Fibroblast of upper back skin (primary cell): ENCODE data around the gene CFAP161.
"Not testable (repeated sequence)": the region's sequence is repeated elsewhere in the genome, so short reads cannot be mapped to it uniquely, and the experiment has no call there.

ENCODE experiments used
- DNase-seq: peaks from one replicate; pipeline ENCODE4 v3.0.0-alpha.2; 2013

The CFAP161 gene

DNA sequence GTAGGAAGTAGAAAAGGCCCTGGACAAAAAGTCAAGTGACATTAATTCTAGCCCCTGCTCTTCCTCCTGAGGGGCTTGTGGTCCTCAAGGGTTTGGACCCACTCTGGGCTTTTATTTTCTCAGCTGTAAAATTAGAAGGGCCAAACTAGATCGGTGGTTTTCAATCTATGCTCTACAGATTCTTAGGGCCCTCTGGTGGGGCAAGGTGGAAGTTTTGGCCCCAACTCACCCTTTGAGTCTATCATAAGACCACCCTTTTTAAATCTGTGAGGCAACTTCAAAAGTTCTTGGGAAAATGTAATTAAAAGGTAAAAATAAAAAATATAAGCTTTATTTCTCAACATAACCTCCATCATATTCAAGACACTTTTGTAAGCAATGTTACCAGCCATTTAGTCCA, 25.6 kb upstream of the CFAP161 start:
- DNase-seq: no peak

- no peak for DNase-seq
Observed at GRCh38 chr15:81111018-81111417, 23.1 kb upstream of the CFAP161 start.

DNA sequence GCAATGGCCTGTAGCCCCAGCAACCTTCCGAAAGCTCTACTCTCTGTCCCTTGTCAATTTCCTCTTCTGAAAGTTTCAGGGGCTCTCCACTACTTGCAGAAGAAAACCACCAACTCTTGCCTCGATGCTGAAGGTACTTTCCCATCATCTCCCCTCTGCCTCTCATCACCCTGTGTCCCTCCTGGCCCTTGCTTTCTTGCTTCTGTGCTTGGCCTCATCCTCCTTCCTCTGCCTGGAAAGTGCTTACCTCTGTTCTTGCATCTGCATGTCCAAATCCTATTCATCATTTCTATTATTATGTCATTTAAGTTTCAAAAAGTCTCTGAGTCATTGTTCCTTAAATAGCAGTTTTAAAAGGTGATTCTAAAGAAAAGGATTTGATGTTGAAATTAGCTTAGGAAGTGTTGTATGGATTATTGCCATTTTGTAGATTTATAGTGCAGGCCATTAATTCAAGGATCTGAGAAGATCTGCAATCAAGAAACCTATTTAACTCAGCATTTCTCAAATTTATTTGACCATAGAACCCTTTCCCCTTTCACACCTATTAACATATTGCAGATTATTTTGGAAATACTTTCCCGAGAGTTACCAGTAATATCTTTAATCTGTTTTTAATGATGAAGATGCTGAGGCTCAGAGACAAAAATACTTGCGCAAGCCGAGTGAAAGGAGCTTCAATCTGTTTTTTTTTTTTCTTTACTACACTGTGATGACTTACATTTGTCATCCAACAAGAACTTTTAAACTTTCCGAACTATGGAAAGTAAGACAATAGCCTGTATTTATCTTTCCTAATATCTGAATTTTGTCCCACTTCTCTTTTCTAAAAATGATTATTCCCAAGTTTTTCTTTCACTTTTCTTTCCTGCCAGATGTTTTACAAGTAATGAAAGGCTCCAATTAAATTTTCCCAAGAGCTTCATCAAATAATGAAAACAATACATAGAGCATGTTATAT, 22.3 kb upstream of the CFAP161 start:
- DNase-seq: peak; percentile 36

DNA sequence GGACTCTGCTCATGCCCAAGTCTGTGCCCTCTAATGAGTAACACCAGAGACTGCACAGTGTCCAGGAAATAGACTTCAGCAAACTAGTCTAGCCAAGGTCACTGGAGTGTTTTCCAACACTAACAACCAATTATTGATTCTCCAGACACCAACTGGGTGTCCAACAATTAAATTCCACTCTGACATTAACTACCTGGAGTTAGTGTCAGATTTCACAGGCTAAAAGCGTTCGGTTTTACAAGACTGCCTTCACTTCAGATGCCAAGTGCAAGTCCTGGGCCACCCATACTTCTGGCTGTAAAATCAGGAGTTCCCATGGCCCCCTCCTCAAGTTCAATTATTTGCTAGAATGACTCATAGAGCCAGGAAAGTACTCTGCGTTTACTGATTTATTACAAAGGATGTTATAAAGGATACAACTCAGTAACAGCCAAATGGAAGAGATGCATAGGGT, 20.8 kb upstream of the CFAP161 start:
- no peak for DNase-seq

- DNase-seq: peak; percentile 64
Observed at GRCh38 chr15:81113861-81114291, 20.2 kb upstream of the CFAP161 start.

DNA sequence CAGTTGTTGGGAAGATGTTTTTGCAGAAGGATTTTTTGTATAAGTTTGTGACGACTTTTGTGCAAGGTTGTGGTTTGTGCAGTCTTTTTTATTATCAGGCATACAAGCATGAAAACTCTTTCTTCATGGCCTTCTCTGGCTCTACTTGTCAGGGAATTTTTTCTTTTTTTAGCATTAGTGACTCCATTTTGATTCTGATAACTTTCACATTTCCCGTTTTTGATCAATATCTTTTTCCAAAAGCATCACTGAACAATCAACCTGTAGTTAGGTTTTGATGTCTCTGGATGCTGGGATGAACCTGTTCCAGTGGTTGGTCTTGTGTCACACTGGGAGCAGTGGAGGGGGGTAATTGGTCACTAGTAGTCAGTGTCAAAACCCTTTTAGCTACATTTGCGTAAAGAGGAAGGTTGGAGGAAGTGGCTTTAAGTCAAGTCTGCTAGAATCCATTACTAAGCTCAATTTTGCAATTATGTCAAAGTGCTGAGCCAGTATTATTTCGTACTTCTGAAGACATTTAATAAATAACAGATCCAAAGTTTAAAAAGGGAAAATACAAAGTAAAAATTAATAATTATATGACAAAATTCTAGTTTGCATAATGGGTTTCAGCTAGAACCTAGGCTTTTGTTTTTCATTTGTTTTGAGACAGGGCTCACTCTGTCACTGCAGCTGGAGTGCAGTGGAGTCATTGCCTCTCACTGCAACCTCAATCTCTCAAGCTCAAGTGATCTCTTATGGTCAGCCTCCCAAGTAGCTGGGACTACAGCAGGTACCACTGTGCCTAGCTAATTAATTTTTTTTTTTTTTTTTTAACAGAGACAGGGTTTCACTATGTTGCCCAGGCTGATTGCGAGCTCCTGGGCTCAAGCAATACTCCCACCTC, 18.8 kb upstream of the CFAP161 start:
- no peak for DNase-seq

DNA sequence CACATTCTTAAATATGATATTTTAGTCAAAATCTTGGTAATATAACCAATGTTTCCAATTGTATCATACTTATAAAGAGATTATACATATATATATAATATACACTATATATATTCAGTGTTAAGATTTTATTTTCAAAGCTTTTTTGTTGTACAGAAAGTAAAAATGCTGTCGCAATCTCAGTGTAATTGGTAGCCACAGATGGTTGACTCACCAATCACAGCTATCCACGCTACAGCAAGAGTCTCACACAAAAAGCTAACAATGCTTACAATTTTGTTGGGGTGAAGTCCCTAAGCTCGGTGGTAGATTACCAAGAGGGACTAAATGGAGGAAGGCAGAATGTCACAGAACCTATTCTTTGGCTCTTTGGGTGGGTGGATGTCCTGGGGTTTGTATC, 16.9 kb upstream of the CFAP161 start:
- peak; percentile 65 for DNase-seq

GRCh38 chr15:81117581-81117980, 16.5 kb upstream of the CFAP161 start:
- DNase-seq: no peak

DNA sequence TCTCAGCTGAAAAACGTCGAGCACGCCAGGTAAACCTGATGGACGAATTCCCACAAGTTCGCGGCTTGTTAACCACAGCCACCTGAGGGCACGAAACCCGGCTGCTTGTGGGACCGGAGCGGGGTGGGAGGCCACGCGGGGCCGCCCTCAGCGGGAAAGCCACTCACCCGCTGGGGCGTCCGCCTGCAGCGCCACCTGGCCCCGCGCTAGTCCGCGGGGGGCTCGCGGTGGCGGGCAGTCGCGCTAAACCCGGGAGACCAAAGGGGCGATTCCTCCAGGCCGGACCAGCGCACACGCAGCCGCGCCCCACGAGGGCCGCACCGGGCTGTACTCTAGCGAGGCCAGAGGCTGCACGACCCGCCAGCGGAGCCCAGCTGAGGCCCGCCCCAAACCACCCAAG, 15.7 kb upstream of the CFAP161 start:
- no peak for DNase-seq

GRCh38 chr15:81120069-81120468, 14.0 kb upstream of the CFAP161 start:
- DNase-seq: no peak

DNA sequence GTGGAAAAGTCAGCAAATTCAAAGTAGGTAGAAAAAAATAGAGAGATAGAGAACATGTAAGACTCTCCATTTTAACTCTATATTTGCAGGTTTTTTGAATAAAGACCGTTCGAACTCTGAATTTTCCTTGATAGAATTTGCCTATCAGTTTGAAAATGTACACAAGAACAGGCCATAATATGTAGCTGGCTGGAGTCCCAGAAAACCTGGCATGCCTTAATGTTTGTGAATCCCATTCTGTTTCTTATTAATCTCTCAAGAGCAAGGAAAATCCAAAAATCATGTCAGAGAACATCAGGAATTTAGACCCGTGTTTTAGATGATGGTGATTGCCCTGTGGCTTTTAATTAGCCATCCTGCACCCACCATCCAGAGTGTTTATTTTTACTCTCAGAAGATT, 7.2 kb upstream of the CFAP161 start:
- peak; percentile 64 for DNase-seq

- DNase-seq: not testable (repeated sequence)
Observed at GRCh38 chr15:81141478-81141877, 7.4 kb downstream of the CFAP161 start.

- peak; percentile 41 for DNase-seq
Observed at GRCh38 chr15:81146006-81146405, 11.9 kb downstream of the CFAP161 start.

- DNase-seq: peak; percentile 22
Observed at GRCh38 chr15:81146466-81146865, 12.4 kb downstream of the CFAP161 start.

DNA sequence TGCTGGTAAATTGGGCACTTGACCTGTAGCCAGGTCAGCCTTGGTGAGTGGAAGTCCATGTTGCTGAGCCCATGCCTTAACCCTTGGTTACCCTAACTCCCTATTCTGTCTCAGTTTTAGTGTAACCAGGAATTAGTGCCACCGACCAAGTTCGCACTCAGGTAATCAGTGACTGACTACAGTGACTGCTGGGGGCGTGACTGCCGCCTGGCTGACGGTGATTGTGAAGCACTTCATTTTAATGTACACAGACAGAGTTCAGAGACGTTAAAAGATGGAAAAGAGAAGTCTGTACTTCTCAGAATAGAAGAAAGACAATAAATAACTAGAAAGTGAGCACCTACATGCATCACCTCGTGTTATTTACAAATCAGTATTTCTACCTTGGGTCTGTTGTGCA, 17.3 kb downstream of the CFAP161 start:
- no peak for DNase-seq

GRCh38 chr15:81152339-81152738, 18.3 kb downstream of the CFAP161 start:
- no peak for DNase-seq

DNA sequence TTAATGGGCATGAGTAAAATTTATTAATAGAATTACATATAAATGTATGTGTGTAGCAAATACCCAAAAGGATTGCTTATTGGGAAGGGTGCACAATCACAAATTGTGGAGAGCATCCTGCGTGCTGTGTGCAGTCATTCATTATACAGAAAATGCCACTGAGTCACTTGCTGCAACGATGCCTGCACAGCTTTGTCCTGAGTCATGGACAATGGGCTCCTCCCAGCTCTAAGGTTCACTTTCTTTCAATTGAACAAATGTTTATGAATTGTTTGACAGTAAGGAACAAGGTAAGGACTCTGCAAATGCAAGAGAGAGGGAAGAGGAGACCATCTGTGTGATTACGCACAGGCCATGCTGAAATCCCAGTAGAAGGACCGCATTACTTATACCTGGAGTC, 18.7 kb downstream of the CFAP161 start:
- DNase-seq: no peak

GRCh38 chr15:81155375-81156218, 21.5 kb downstream of the CFAP161 start:
- peak; percentile 74 for DNase-seq

DNA sequence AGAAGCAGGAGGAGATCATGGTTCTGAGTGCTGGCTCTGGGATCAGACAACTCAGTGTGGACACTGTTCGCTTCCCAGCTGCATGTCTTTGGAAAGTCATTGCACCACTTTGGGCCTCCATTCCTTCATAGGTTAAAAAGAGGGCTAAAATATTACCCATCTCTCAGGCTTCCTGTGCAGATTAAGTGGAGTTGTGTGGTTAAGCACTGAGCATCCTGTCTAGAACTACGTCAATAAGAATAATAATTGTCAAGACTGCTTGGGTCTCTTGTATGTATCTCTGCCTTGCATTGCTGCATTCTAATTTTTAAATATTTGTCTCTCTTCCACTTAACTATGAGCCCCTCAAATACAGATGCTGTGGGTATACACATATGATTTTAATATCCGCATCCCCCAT, 22.3 kb downstream of the CFAP161 start:
- DNase-seq: no peak

DNA sequence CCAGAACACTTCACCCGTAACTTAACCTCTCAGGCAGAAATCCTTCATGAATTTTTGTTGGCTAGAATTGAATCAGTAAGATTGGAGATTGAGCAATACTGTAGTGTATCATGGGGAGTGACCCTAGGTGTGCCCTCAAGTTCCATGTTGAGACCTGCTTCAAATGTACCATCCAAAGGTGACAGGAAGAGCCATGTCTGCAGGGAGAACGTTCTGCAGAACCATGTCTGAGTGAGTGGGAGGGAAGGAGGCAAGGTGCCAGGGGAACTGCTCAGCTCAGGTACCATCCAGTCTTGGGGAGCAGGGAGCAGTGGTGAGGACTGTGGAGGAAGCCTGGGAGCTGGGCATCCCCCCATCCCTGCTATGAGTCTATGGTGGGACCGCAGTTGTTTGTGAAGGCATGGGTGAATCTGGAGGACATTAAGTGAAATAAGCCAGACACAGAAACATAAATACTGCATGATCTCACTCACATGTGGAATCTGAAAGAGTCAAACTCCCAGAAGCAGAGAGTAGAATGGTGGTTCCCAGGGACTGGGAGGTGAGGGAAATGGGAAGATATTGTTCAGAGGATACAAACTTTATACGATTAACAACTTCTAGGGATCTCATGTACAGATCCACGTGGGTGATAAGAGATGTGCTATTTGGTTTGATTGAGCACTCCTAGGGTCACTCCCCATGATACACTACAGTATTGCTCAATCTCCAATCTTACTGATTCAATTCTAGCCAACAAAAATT, 23.3 kb downstream of the CFAP161 start:
- DNase-seq: peak; percentile 43

- DNase-seq: no peak
Observed at GRCh38 chr15:81157939-81158223, 23.8 kb downstream of the CFAP161 start.

DNA sequence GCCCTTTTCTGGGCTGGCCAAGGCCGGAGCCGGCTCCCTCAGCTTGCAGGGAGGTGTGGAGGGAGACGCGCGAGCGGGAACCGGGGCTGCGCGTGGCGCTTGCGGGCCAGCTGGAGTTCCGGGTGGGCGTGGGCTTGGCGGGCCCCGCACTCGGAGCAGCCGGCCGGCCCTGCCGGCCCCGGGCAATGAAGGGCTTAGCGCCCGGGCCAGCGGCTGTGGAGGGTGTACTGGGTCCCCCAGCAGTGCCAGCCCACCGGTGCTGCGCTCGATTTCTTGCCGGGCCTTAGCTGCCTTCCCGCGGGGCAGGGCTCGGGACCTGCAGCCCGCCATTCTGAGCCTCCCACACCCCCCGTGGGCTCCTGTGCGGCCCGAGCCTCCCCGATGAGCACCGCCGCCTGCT, 24.5 kb downstream of the CFAP161 start:
- not testable (repeated sequence) for DNase-seq
